Gastroesophageal sphincter (tissue), 3 donors: Measurements from ENCODE around the gene CRYAB.

Experiments used
- EP300 ChIP-seq: sonication (generic); formaldehyde crosslinking; IDR thresholded peaks from one replicate; pipeline ENCODE4 v1.6.1; 2017; ENCODE audit warnings: antibody characterized with exemption, mild to moderate bottlenecking
- POLR2A ChIP-seq, 2 donors: fragments of 450-650 bp; IDR thresholded peaks; one replicate each; pipeline ENCODE4 v1.6.1; 2017; ENCODE audit warnings: antibody characterized with exemption in 2 of 2, mild to moderate bottlenecking in 2 of 2, moderate library complexity in 1 of 2
- POLR2AphosphoS5 ChIP-seq: sonication (generic); formaldehyde crosslinking; IDR thresholded peaks from one replicate; pipeline ENCODE4 v1.6.1; 2017; ENCODE audit warnings: antibody characterized with exemption
- TF ChIP-seq, protein P1 (sequence below), 4 experiments: fragments of 200-600 bp in 2 of 4; fragments of 450-650 bp in 2 of 4; sonication (generic) in 1 of 4; IDR thresholded peaks; one replicate each; pipeline ENCODE4 v1.5.1; 2017 to 2019; ENCODE audit warnings: antibody characterized with exemption in 4 of 4, mild to moderate bottlenecking in 2 of 4, moderate library complexity in 2 of 4

DNA sequence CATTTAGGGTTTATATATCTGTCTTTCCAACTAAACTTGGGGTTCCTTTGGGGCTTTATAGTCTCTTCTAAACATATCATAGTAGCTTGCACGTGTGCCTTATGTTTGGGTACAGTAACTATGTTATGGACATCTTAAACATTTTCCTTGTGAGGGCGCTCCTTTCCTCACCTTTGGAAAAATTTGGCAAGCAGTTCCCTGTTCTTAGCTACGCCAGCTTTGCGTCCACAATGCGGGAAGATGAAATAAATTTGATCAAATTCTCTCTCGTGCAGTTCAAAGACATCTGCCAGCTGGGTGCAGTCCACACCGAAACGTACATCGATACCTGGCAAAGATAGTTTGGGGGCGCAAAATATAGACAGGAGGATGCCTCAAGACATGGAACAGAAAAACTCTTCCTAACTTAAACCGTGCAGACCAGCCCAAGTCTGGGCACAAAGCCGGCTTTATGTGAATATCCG lies 33.2 kb downstream of the CRYAB start:
- TF ChIP-seq, protein P1, sequence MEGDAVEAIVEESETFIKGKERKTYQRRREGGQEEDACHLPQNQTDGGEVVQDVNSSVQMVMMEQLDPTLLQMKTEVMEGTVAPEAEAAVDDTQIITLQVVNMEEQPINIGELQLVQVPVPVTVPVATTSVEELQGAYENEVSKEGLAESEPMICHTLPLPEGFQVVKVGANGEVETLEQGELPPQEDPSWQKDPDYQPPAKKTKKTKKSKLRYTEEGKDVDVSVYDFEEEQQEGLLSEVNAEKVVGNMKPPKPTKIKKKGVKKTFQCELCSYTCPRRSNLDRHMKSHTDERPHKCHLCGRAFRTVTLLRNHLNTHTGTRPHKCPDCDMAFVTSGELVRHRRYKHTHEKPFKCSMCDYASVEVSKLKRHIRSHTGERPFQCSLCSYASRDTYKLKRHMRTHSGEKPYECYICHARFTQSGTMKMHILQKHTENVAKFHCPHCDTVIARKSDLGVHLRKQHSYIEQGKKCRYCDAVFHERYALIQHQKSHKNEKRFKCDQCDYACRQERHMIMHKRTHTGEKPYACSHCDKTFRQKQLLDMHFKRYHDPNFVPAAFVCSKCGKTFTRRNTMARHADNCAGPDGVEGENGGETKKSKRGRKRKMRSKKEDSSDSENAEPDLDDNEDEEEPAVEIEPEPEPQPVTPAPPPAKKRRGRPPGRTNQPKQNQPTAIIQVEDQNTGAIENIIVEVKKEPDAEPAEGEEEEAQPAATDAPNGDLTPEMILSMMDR (IDR thresholded peaks at IDR 0.05), result no peak
- no peak for TF ChIP-seq POLR2AphosphoS5
- TF ChIP-seq EP300, result no peak
- no peak for TF ChIP-seq POLR2A (IDR thresholded peaks at IDR 0.05)
